ENCODE measurements around the gene GDPGP1.

Gene GDPGP1

DNA sequence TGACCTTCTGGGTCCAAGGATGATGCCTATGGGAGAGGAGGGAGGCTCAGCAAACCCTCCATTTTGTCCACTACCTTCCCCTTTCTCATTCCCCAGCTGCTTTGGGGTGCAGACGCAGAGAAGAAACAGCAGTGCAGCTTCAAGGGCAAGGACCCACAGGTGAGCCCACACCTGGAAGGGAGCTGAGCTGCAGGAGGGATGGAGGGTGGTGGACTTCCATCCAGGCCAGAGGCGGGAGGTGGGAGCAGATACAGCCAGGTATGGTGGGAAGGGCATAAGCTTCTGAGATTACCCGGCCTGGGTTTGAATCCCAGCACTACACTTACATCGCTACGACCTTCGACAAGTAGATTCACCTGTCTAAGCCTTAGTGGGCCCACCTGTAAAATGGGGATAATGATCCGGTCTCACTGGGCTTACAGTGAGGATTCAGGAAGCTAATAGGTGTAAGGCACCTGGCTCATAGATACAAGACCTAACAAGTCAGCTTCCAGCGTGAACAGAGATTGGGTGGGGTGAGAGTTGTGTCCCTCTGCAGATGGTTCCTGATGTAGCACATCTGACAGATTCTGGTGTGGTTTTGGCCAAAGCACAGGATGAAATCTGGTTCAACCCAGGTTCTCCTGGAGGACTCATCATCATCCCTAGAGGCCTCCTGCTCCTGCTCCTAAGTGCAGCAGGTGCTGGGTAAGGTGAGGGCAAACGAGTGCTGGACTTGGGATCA lies 16.2 kb upstream of the GDPGP1 start:
- TF ChIP-seq, protein P1, sequence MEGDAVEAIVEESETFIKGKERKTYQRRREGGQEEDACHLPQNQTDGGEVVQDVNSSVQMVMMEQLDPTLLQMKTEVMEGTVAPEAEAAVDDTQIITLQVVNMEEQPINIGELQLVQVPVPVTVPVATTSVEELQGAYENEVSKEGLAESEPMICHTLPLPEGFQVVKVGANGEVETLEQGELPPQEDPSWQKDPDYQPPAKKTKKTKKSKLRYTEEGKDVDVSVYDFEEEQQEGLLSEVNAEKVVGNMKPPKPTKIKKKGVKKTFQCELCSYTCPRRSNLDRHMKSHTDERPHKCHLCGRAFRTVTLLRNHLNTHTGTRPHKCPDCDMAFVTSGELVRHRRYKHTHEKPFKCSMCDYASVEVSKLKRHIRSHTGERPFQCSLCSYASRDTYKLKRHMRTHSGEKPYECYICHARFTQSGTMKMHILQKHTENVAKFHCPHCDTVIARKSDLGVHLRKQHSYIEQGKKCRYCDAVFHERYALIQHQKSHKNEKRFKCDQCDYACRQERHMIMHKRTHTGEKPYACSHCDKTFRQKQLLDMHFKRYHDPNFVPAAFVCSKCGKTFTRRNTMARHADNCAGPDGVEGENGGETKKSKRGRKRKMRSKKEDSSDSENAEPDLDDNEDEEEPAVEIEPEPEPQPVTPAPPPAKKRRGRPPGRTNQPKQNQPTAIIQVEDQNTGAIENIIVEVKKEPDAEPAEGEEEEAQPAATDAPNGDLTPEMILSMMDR (conservative IDR thresholded peaks at IDR 0.05; ENCODE audit: control insufficient read depth, insufficient read depth, low read depth, low read length): no peak
- no peak for DNase-seq (ENCODE audit: low read depth)
- H3K4me3 ChIP-seq (ENCODE audit: control insufficient read depth, low read depth, low read length): no peak overlapping the region

DNA sequence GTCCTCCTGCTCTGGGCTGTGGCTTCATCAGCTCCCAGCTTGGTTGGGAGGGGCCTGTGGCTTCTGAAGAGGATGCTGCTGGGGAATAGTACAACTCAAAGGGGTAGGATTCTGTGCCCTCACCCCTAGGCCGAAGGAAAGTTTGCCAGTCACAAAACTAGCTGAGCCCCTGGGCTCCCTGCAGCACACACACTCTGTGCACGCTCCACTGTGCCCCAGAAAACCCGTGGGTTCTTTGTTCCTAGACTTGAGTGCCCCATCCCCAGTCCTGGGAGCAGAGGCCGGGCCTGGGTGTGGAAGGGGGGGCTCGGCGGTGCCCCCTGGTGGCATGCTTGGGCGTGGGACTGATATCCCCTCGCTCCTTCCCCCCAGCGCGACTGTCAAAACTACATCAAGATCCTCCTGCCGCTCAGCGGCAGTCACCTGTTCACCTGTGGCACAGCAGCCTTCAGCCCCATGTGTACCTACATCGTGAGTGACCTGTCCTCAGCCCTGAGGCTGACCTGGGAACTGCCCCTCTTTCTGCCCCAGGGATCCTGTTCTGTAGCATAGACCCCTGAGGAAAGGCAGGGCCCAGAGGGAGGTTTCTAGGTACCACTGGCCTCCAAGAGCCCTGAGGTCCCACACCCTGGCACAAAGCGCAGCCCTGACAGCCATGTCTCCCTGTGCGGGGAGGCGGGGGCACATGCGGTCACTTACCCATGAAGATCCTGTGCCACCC lies 14.4 kb upstream of the GDPGP1 start:
- TF ChIP-seq, protein P1 (conservative IDR thresholded peaks at IDR 0.05; ENCODE audit: control insufficient read depth, insufficient read depth, low read depth, low read length): peak; percentile 62
- no peak for DNase-seq (ENCODE audit: low read depth)
- H3K4me3 ChIP-seq (ENCODE audit: control insufficient read depth, low read depth, low read length): no peak overlapping the region

DNA sequence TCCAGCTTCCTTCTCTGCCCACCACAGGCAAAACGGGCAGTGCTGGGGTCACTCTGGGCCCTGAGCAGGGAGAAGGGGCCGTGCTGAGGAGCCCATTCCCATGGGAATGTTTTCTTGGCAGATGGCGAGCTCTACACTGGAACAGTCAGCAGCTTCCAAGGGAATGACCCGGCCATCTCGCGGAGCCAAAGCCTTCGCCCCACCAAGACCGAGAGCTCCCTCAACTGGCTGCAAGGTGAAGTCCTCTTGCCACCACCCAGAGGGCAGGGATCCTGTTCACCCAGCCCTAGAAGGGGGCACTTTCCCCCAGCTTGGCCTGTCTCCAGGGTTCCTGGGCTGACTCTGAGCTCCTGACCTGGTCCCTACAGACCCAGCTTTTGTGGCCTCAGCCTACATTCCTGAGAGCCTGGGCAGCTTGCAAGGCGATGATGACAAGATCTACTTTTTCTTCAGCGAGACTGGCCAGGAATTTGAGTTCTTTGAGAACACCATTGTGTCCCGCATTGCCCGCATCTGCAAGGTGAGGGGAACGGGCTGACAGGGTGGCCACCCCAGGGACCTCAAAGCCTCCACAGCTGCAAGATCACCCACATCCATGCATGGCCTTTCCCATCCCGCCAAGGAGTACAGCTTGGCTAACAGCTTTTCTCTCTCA lies 12.6 kb upstream of the GDPGP1 start:
- peak; percentile 92 for DNase-seq (ENCODE audit: low read depth)
- no peak overlapping the region for H3K4me3 ChIP-seq (ENCODE audit: control insufficient read depth, low read depth, low read length)
- TF ChIP-seq, protein P1 (conservative IDR thresholded peaks at IDR 0.05; ENCODE audit: control insufficient read depth, insufficient read depth, low read depth, low read length): peak; percentile 94

DNA sequence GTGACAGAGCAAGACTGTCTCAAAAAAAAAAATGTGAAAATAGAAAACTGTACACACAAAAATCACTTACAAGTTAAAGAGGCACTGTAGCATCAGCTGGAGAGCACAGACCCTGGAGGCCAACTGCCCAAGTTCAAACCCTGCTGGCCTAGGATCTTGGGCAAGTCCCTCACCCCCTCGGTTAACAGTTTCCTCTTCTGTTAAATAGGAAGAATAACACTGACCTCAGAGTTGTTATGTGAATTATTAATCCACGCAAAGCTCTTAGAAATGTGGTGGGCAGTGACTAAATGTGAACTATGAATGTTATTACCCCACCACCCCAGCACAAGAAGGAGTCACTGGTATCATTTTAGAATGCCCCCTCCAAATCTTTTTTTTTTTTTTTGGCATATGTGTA lies 11.5 kb upstream of the GDPGP1 start:
- DNase-seq (ENCODE audit: low read depth): no peak
- no peak overlapping the region for H3K4me3 ChIP-seq (ENCODE audit: control insufficient read depth, low read depth, low read length)
- TF ChIP-seq, protein P1 (conservative IDR thresholded peaks at IDR 0.05; ENCODE audit: control insufficient read depth, insufficient read depth, low read depth, low read length): no peak

DNA sequence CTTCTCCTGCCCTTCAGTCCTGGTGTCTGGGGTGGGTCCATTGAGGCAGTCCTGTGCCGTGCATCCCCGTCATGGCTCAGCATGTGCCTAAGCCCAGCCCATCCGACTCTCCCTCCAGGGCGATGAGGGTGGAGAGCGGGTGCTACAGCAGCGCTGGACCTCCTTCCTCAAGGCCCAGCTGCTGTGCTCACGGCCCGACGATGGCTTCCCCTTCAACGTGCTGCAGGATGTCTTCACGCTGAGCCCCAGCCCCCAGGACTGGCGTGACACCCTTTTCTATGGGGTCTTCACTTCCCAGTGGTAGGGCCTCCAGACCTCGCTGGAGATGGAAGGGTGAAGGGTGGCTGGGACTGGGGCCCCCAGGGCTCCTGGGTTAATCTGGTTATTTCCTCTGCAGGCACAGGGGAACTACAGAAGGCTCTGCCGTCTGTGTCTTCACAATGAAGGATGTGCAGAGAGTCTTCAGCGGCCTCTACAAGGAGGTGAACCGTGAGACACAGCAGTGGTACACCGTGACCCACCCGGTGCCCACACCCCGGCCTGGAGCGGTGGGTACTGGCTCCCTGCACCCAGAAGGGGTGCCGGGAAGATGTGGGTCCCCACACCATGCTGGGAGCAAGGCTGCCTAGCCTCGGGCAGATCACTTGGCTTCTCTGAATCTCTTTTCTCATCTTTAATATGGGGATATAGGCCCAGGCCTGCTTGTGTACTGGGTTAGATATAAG lies 10.4 kb upstream of the GDPGP1 start:
- H3K4me3 ChIP-seq (ENCODE audit: control insufficient read depth, low read depth, low read length): no peak overlapping the region
- TF ChIP-seq, protein P1 (conservative IDR thresholded peaks at IDR 0.05; ENCODE audit: control insufficient read depth, insufficient read depth, low read depth, low read length): no peak
- DNase-seq (ENCODE audit: low read depth): no peak

DNA sequence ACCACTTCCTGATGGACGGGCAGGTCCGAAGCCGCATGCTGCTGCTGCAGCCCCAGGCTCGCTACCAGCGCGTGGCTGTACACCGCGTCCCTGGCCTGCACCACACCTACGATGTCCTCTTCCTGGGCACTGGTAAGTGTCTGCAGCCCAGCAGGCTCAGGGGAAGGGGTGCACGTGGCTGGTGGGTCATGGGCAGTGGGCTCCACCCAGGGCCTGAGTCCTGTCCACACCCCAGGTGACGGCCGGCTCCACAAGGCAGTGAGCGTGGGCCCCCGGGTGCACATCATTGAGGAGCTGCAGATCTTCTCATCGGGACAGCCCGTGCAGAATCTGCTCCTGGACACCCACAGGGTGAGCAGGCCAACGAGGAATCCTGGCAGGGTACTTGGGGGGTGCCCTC lies 9.0 kb upstream of the GDPGP1 start:
- H3K4me3 ChIP-seq (ENCODE audit: control insufficient read depth, low read depth, low read length): no peak overlapping the region
- TF ChIP-seq, protein P1 (conservative IDR thresholded peaks at IDR 0.05; ENCODE audit: control insufficient read depth, insufficient read depth, low read depth, low read length): no peak
- DNase-seq (ENCODE audit: low read depth): no peak
